HepG2 (cell line): ENCODE results near the gene METAP1. TPM values are rescaled to one million over a fixed set of nuclear protein-coding genes. Genes with fewer than 3 reads are reported as not detected.

Experiments
- ATAC-seq: fragments of 200-7000 bp; cut with Tn5 transposase; 3 replicates; pipeline ENCODE4 v1.9.1; 2020; ENCODE audit warnings: mild to moderate bottlenecking, moderate library complexity
- BruUV-seq: library from RNA; stranded (reverse); fragments of 400-500 nt; replicated peaks from 2 replicates; lab custom pipeline; 2021; lab: Mats Ljungman, UMichigan
- CTCF ChIA-PET: fragments of 300-600 bp; formaldehyde crosslinking; extraction: SDS; loops from one replicate; lab custom pipeline; 2021; ENCODE audit warnings: low total read pairs, inconsistent platforms, low intra/inter-chr PET ratio; lab: Yijun Ruan, JAX
- POLR2A ChIA-PET: fragments of 350-600 bp; sonication (Branson Sonifier 250); formaldehyde crosslinking; loops from one replicate; lab custom pipeline; 2020; ENCODE audit warnings: antibody characterized with exemption, inconsistent platforms; lab: Yijun Ruan, JAX
- DNase-seq: peaks from one replicate; pipeline ENCODE4 v3.0.0-alpha.2; 2015; ENCODE audit warnings: low spot score
- FAIRE-seq: peaks from 3 replicates; lab custom pipeline; 2011; peaks lifted over from hg19 to GRCh38; lab: Jason Lieb, UNC
- H2AFZ ChIP-seq: one replicate; pipeline ENCODE4 v1.6.1; 2011; ENCODE audit warnings: low read length, inconsistent platforms
- H3K27ac ChIP-seq: fragments of 300-600 bp; 3 replicates; pipeline ENCODE4 v1.8.0; 2011; ENCODE audit warnings: mixed run types, mild to moderate bottlenecking, mixed read lengths, low read length, inconsistent platforms; ENCODE audit not compliant: insufficient read depth; ENCODE audit errors: extremely low read length
- H3K27me3 ChIP-seq, 2 experiments: fragments of 200-600 bp in 1 of 2; 2 replicates in 1 of 2; 3 replicates in 1 of 2; pipeline versions ENCODE4 v1.6.0 to v1.8.0; 2011; ENCODE audit warnings: low read length in 2 of 2, mild to moderate bottlenecking in 2 of 2, moderate library complexity in 2 of 2, inconsistent platforms in 1 of 2; ENCODE audit not compliant: insufficient read depth in 2 of 2, control insufficient read depth in 1 of 2
- H3K36me3 ChIP-seq, 2 experiments: fragments of 200-600 bp in 1 of 2; replicated peaks in 1 of 2; 2 replicates in 1 of 2; 3 replicates in 1 of 2; pipeline versions ENCODE4 v1.5.1 to v1.8.0; 2011; ENCODE audit warnings: low read length in 2 of 2, inconsistent platforms in 1 of 2; ENCODE audit not compliant: insufficient read depth in 2 of 2, control insufficient read depth in 1 of 2
- H3K4me1 ChIP-seq: 2 replicates; pipeline ENCODE4 v1.5.1; 2012; ENCODE audit warnings: low read length, inconsistent platforms; ENCODE audit not compliant: insufficient read depth
- H3K4me2 ChIP-seq: 2 replicates; pipeline ENCODE4 v1.6.0; 2011; ENCODE audit warnings: low read depth, low read length, inconsistent platforms
- H3K4me3 ChIP-seq, 3 experiments: fragments of 200-600 bp in 1 of 3; sonication (generic), shearing (Covaris generic) in 1 of 3; replicated peaks in 1 of 3; 2 replicates each; pipeline ENCODE4 v1.5.1; 2011 to 2016; ENCODE audit warnings: low read length in 3 of 3, inconsistent platforms in 2 of 3, low read depth in 2 of 3, mild to moderate bottlenecking in 2 of 3, control low read depth in 1 of 3, mixed read lengths in 1 of 3; ENCODE audit not compliant: insufficient read depth in 1 of 3
- H3K79me2 ChIP-seq: one replicate; pipeline ENCODE4 v1.6.1; 2011; ENCODE audit warnings: low read length, inconsistent platforms; ENCODE audit not compliant: insufficient read depth
- H3K9ac ChIP-seq: 2 replicates; pipeline ENCODE4 v1.6.0; 2011; ENCODE audit warnings: mild to moderate bottlenecking, low read depth, low read length, inconsistent platforms; ENCODE audit not compliant: insufficient read depth
- H3K9me3 ChIP-seq: 2 replicates; pipeline ENCODE4 v1.5.1; 2012; ENCODE audit warnings: mild to moderate bottlenecking, low read length
- H4K20me1 ChIP-seq: 2 replicates; pipeline ENCODE4 v1.6.0; 2011; ENCODE audit warnings: inconsistent platforms, mild to moderate bottlenecking, low read length, moderate library complexity; ENCODE audit not compliant: insufficient read depth
- MAF1 ChIP-seq: sonication (generic); formaldehyde crosslinking; IDR thresholded peaks from 2 replicates; pipeline ENCODE4 v1.5.0; 2020; ENCODE audit warnings: missing genetic modification reagents, borderline replicate concordance
- MTA1 ChIP-seq: sonication (generic); formaldehyde crosslinking; IDR thresholded peaks from 2 replicates; pipeline ENCODE4 v1.4.0; 2020; ENCODE audit warnings: missing genetic modification reagents, mild to moderate bottlenecking, borderline replicate concordance
- SMC3 ChIP-seq: IDR thresholded peaks from 2 replicates; pipeline ENCODE4 v1.6.1; 2011; ENCODE audit warnings: low read length, improper control_type of control experiment
- STAG1 ChIP-seq: sonication (generic); formaldehyde crosslinking; IDR thresholded peaks from 2 replicates; pipeline ENCODE4 v1.4.0; 2020; ENCODE audit warnings: missing genetic modification reagents
- ZNF432 ChIP-seq: sonication (generic); formaldehyde crosslinking; IDR thresholded peaks from 2 replicates; pipeline ENCODE4 v1.5.0; 2020; ENCODE audit warnings: missing genetic modification reagents, mild to moderate bottlenecking, borderline replicate concordance
- in situ Hi-C: cut with HindIII; loops from 2 replicates; pipeline ENCODE4 v1.10.0; 2017; ENCODE audit warnings: low pct_unique_long_range_greater_than_20kb; ENCODE audit not compliant: extremely low pct_ligation_motif_present
- intact Hi-C: fragments of 100-400 bp; cut with micrococcal nuclease; formaldehyde crosslinking; loops from one replicate; pipeline ENCODE4 v1.10.0; 2022; ENCODE audit not compliant: unreplicated experiment
- polyA plus RNA-seq, 8 experiments: library from polyadenylated mRNA; depleted of rRNA in 3 of 8; stranded (reverse) in 7 of 8; unstranded in 1 of 8; fragments of >200 nt; fragmentation: Illumina TruSeq in 4 of 8; extraction: Trizol in 4 of 8; gene quantifications; 2 replicates each; pipeline versions ENCODE4 v1.2.1 to v1.2.3, GENCODE V29; 2011 to 2016; ENCODE audit warnings: low read depth in 4 of 8, missing spikeins in 1 of 8, mixed read lengths in 1 of 8; ENCODE audit not compliant: insufficient read depth in 1 of 8
- total RNA-seq, 5 experiments: library from RNA; depleted of rRNA; stranded (reverse); fragments of >200 nt; fragmentation: Illumina TruSeq; extraction: Trizol; gene quantifications; 2 replicates each; pipeline ENCODE4 v1.2.3, GENCODE V29; 2016; ENCODE audit warnings: low read depth in 1 of 5
- TF ChIP-seq, protein P1 (sequence below): sonication (generic); formaldehyde crosslinking; conservative IDR thresholded peaks from 2 replicates; pipeline ENCODE4 v1.4.0; 2020; ENCODE audit warnings: mild to moderate bottlenecking, missing genetic modification reagents, moderate library complexity
- TF ChIP-seq, protein P2 (sequence below): sonication (generic); formaldehyde crosslinking; conservative IDR thresholded peaks from 2 replicates; pipeline ENCODE4 v1.8.0; 2022; ENCODE audit warnings: mild to moderate bottlenecking, moderate library complexity, missing genetic modification reagents
- TF ChIP-seq, protein P3 (sequence below): sonication (generic); formaldehyde crosslinking; IDR thresholded peaks from 2 replicates; pipeline ENCODE4 v1.4.0; 2020; ENCODE audit warnings: missing genetic modification reagents
- TF ChIP-seq, protein P4 (sequence below): sonication (generic); formaldehyde crosslinking; IDR thresholded peaks from 2 replicates; pipeline ENCODE4 v1.8.1; 2023; ENCODE audit warnings: missing genetic modification reagents, inconsistent platforms, borderline replicate concordance

The METAP1 gene
- total and polyA plus RNA-seq, 2 of the 13 experiments (the other 11 are each of a cell fraction or from before 2014, with no cell fraction given) = 44.9 to 53.5 TPM

DNA sequence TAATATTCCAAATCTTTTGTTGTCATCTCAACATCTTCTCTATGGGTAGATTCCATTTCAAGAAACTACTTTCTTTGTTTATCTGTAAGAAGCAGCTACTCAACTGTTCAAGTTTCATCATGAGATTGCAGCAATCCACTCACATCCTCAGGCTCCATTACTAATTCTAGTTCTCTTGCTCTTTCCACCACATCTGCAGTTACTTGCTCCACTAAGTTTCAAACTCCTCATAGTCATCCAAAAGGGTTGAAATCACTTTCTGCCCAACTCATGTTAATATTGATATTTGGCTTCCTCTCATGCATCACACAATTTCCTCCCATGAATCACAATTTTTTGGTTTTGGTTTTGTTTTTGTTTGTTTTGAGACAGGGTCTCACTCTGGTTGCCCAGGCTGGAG lies 57.4 kb downstream of the METAP1 start:
- Histone ChIP-seq H3K79me2 (no peaks in the 10 kb centered on the region), H3K4me1 (peaks cover 17% of the 10 kb centered on the region; the same call in 1 of the 2 replicates), H4K20me1 (peaks cover 2% of the 10 kb centered on the region; the same call in 1 of the 2 replicates)
- TF ChIP-seq ZNF432 (CRISPR knock-in tag) = no peak
- no peak for TF ChIP-seq SMC3
- TF ChIP-seq, protein P1, sequence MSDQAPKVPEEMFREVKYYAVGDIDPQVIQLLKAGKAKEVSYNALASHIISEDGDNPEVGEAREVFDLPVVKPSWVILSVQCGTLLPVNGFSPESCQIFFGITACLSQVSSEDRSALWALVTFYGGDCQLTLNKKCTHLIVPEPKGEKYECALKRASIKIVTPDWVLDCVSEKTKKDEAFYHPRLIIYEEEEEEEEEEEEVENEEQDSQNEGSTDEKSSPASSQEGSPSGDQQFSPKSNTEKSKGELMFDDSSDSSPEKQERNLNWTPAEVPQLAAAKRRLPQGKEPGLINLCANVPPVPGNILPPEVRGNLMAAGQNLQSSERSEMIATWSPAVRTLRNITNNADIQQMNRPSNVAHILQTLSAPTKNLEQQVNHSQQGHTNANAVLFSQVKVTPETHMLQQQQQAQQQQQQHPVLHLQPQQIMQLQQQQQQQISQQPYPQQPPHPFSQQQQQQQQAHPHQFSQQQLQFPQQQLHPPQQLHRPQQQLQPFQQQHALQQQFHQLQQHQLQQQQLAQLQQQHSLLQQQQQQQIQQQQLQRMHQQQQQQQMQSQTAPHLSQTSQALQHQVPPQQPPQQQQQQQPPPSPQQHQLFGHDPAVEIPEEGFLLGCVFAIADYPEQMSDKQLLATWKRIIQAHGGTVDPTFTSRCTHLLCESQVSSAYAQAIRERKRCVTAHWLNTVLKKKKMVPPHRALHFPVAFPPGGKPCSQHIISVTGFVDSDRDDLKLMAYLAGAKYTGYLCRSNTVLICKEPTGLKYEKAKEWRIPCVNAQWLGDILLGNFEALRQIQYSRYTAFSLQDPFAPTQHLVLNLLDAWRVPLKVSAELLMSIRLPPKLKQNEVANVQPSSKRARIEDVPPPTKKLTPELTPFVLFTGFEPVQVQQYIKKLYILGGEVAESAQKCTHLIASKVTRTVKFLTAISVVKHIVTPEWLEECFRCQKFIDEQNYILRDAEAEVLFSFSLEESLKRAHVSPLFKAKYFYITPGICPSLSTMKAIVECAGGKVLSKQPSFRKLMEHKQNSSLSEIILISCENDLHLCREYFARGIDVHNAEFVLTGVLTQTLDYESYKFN (CRISPR knock-in tag) = no peak
- TF ChIP-seq, protein P2, sequence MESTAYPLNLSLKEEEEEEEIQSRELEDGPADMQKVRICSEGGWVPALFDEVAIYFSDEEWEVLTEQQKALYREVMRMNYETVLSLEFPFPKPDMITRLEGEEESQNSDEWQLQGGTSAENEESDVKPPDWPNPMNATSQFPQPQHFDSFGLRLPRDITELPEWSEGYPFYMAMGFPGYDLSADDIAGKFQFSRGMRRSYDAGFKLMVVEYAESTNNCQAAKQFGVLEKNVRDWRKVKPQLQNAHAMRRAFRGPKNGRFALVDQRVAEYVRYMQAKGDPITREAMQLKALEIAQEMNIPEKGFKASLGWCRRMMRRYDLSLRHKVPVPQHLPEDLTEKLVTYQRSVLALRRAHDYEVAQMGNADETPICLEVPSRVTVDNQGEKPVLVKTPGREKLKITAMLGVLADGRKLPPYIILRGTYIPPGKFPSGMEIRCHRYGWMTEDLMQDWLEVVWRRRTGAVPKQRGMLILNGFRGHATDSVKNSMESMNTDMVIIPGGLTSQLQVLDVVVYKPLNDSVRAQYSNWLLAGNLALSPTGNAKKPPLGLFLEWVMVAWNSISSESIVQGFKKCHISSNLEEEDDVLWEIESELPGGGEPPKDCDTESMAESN (CRISPR knock-in tag) = no peak
- TF ChIP-seq, protein P3, sequence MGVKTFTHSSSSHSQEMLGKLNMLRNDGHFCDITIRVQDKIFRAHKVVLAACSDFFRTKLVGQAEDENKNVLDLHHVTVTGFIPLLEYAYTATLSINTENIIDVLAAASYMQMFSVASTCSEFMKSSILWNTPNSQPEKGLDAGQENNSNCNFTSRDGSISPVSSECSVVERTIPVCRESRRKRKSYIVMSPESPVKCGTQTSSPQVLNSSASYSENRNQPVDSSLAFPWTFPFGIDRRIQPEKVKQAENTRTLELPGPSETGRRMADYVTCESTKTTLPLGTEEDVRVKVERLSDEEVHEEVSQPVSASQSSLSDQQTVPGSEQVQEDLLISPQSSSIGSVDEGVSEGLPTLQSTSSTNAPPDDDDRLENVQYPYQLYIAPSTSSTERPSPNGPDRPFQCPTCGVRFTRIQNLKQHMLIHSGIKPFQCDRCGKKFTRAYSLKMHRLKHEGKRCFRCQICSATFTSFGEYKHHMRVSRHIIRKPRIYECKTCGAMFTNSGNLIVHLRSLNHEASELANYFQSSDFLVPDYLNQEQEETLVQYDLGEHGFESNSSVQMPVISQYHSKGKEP (CRISPR knock-in tag) = no peak
- no peak for TF ChIP-seq MAF1
- TF ChIP-seq, protein P4, sequence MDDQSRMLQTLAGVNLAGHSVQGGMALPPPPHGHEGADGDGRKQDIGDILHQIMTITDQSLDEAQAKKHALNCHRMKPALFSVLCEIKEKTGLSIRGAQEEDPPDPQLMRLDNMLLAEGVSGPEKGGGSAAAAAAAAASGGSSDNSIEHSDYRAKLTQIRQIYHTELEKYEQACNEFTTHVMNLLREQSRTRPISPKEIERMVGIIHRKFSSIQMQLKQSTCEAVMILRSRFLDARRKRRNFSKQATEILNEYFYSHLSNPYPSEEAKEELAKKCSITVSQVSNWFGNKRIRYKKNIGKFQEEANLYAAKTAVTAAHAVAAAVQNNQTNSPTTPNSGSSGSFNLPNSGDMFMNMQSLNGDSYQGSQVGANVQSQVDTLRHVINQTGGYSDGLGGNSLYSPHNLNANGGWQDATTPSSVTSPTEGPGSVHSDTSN = no peak
- TF ChIP-seq STAG1 (CRISPR knock-in tag) = no peak
- no peak for TF ChIP-seq MTA1
- TF ChIP-seq, all 625 proteins: peak for 0
- peaks cover 11 to 60% of the 10 kb centered on the region in 2 experiments for H3K36me3 ChIP-seq
- in situ Hi-C loops (no loop called here), intact Hi-C loops (no loop called here)
- POLR2A ChIA-PET = no interaction called here
- FAIRE-seq (no peak), DNase-seq (no peak), ATAC-seq (no peak)
- no peak overlapping the region for H3K4me2 ChIP-seq
- H3K9me3 ChIP-seq = no peaks in the 10 kb centered on the region
- no peak overlapping the region for H2AFZ ChIP-seq
- H3K27ac ChIP-seq = no peak overlapping the region
- CTCF ChIA-PET = no interaction called here
- no peaks in the 10 kb centered on the region for H3K27me3 ChIP-seq
- H3K4me3 ChIP-seq = no peak overlapping the region
- H3K9ac ChIP-seq = no peak overlapping the region
- no TSS peak for BruUV-seq
